Measurements from ENCODE around the gene SFT2D1. TPM values are rescaled to one million over a fixed set of nuclear protein-coding genes. Genes with fewer than 3 reads are reported as not detected.

The SFT2D1 gene
- total RNA-seq, 4 donors from 2014 or later = 7.6 to 55.6 (median 39.7) TPM

DNA sequence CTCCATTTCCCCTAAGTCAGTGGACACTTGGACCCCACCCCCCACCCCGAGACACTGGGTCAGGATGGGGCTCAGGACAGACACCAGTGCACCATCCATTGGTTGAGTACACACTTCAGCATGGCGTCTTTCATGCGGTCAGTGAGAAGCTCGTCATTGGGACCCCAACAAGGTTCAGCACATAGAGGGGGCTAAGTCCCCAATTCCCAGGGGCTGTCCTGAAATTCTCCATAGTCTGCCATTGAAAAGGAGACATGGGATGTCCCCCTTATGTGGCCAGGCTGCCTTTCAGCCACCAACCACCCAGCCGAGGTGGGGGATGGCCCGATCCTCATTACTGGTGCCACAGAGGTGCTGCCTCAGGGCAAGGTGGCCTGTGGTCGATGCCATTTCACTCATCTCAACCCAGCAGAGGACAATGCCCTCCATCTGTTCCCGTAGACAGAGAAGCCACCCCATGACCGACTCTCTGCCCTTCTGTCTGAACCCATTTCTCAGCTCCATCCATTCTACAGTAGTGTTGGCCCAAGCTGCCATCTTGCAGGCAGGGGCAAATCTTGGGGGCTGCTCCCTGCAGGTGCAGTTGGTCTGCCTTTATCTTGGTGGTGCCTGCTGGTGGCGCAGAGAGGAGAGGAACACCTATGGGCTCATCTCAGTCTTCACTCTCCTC lies 71.5 kb downstream of the SFT2D1 start:
- in situ Hi-C loops (cut with MboI; ENCODE audit: low pct_ligation_motif_present in 1 of 4, low pct_unique_long_range_greater_than_20kb in 1 of 4, low sequenced_read_pairs in 3 of 4) = loop anchor here in 3 of 4 donors (5.0 to 10.0 kb wide), 3 partner anchors 124 to 134 kb away; no protein-coding TSS in a partner anchor
- WGBS, 2 donors (ENCODE audit: low coverage in 1 of 2) = 93 to 100% methylated on average over 1 to 10 of the region's 10 CpGs
- Histone ChIP-seq H3K4me1 (peaks cover 0 to 5% (median 0%) of the 10 kb centered on the region in 4 donors), H3K36me3 (no peaks in the 10 kb centered on the region), H3K27ac (no peak overlapping the region), H3K27me3 (peaks cover 27% of the 10 kb centered on the region), H3K4me3 (no peak overlapping the region), H3K9me3 (no peaks in the 10 kb centered on the region)
- TF ChIP-seq POLR2AphosphoS5 (IDR thresholded peaks at IDR 0.05) (no peak), POLR2A (IDR thresholded peaks at IDR 0.05) (no peak), EP300 (IDR thresholded peaks at IDR 0.05; ENCODE audit: low read depth) (no peak)
- TF ChIP-seq, protein P1, sequence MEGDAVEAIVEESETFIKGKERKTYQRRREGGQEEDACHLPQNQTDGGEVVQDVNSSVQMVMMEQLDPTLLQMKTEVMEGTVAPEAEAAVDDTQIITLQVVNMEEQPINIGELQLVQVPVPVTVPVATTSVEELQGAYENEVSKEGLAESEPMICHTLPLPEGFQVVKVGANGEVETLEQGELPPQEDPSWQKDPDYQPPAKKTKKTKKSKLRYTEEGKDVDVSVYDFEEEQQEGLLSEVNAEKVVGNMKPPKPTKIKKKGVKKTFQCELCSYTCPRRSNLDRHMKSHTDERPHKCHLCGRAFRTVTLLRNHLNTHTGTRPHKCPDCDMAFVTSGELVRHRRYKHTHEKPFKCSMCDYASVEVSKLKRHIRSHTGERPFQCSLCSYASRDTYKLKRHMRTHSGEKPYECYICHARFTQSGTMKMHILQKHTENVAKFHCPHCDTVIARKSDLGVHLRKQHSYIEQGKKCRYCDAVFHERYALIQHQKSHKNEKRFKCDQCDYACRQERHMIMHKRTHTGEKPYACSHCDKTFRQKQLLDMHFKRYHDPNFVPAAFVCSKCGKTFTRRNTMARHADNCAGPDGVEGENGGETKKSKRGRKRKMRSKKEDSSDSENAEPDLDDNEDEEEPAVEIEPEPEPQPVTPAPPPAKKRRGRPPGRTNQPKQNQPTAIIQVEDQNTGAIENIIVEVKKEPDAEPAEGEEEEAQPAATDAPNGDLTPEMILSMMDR (IDR thresholded peaks at IDR 0.05) = no peak
- DNase-seq = no peak
- intact Hi-C loops (cut with DNase I; ENCODE audit: low total_unique reads) = loop anchor here (5.0 kb wide), 1 partner anchor 1036 kb away; no protein-coding TSS in a partner anchor

Other genes with a start within 250 kb of the SFT2D1 start
- not detected for gene TBXT, start 174.7 kb downstream of the SFT2D1 start, total RNA-seq
- gene PRR18, start 34.2 kb downstream of the SFT2D1 start, total RNA-seq = not detected
- 100 to 1,000 TPM in 3 of 4 donors, 10 to 100 TPM in 1; 90.8 to 131 (median 129) TPM for gene MPC1, start 40.4 kb upstream of the SFT2D1 start, total RNA-seq
- 1 to 10 TPM in 2 of 4 donors, under 1 TPM in 1, not detected in 1; 0.95 to 1.2 (median 1.2) TPM for gene RAMACL, start 244.1 kb upstream of the SFT2D1 start, total RNA-seq